Measurements from ENCODE around the gene ADGRG3.

ADGRG3 gene

DNA sequence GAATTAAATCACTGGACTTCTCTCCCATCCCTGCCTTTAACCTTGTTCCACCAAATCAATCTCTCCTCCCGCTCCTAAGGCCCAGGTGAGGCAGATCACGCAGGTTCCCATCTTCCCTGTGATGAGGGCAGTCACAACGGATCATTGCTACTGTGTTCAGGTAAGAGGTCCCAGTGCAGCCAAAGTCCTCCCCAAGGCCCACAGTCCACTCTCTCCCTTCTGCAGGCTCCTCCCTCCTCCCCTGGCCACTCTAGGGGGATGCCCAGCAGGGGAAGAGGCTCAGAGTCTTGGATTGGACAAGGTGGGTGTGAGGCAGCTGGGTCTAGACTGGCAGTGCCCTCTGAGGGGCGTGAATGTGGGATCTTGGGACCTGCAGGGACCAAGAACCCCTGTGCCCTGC, 2.6 kb upstream of the ADGRG3 start:
- TF ChIP-seq, protein P1, sequence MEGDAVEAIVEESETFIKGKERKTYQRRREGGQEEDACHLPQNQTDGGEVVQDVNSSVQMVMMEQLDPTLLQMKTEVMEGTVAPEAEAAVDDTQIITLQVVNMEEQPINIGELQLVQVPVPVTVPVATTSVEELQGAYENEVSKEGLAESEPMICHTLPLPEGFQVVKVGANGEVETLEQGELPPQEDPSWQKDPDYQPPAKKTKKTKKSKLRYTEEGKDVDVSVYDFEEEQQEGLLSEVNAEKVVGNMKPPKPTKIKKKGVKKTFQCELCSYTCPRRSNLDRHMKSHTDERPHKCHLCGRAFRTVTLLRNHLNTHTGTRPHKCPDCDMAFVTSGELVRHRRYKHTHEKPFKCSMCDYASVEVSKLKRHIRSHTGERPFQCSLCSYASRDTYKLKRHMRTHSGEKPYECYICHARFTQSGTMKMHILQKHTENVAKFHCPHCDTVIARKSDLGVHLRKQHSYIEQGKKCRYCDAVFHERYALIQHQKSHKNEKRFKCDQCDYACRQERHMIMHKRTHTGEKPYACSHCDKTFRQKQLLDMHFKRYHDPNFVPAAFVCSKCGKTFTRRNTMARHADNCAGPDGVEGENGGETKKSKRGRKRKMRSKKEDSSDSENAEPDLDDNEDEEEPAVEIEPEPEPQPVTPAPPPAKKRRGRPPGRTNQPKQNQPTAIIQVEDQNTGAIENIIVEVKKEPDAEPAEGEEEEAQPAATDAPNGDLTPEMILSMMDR (IDR thresholded peaks at IDR 0.05; ENCODE audit: poor library complexity, severe bottlenecking) = no peak
- ATAC-seq (ENCODE audit: low read depth) (no peak), DNase-seq (ENCODE audit: low spot score) (no peak)
- Histone ChIP-seq H3K9me3 (ENCODE audit: severe bottlenecking) (no peaks in the 10 kb centered on the region), H3K27me3 (ENCODE audit: insufficient read depth, poor library complexity, severe bottlenecking) (no peaks in the 10 kb centered on the region), H3K4me1 (ENCODE audit: insufficient read depth, poor library complexity, severe bottlenecking) (peaks cover 7% of the 10 kb centered on the region), H3K36me3 (ENCODE audit: low read depth) (peaks cover 40% of the 10 kb centered on the region), H3K27ac (ENCODE audit: poor library complexity, severe bottlenecking) (no peak overlapping the region), H3K4me3 (ENCODE audit: severe bottlenecking) (no peak overlapping the region)

DNA sequence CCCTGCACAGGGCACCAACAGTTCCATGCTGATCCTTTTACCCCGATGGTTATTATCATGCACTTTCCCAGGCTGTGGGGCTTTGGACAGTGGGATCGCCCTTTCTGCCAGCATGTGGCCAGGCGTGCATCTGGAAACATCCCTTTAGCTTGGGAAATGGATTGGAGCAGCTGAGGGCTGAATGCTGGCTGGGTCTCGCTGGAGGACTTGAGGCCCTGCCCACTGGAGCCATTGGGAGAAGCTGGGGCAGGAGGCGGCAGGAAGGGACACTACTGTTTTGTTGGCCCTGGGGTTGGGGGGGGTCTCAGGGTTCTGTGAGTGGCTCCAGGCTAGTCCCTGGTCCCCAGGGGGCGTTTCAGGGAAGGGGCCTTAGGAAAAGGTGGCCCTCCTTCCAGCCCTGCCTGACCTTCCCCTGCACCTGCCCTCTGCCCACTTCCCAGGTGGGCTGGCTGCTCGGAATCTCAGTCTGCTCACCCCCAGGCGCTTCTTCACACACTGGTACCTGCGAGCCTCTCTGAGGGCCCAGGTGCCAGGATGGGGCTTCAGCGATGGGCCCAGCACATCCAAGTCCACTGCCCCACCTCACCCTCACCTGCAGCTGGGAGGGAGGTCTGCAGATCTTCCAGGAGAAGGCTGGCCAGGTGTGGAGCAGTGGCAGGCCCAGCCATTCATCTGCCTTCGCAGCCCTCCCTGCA, 1.6 kb upstream of the ADGRG3 start:
- TF ChIP-seq, protein P1 (IDR thresholded peaks at IDR 0.05; ENCODE audit: poor library complexity, severe bottlenecking) = no peak
- DNase-seq (ENCODE audit: low spot score) (no peak), ATAC-seq (ENCODE audit: low read depth) (no peak)
- no peak overlapping the region for H3K27ac ChIP-seq (ENCODE audit: poor library complexity, severe bottlenecking)
- no peak overlapping the region for H3K4me3 ChIP-seq (ENCODE audit: severe bottlenecking)
- no peaks in the 10 kb centered on the region for H3K9me3 ChIP-seq (ENCODE audit: severe bottlenecking)
- no peaks in the 10 kb centered on the region for H3K27me3 ChIP-seq (ENCODE audit: insufficient read depth, poor library complexity, severe bottlenecking)
- H3K4me1 ChIP-seq (ENCODE audit: insufficient read depth, poor library complexity, severe bottlenecking) = peaks cover 7% of the 10 kb centered on the region
- H3K36me3 ChIP-seq (ENCODE audit: low read depth) = peaks cover 31% of the 10 kb centered on the region

DNA sequence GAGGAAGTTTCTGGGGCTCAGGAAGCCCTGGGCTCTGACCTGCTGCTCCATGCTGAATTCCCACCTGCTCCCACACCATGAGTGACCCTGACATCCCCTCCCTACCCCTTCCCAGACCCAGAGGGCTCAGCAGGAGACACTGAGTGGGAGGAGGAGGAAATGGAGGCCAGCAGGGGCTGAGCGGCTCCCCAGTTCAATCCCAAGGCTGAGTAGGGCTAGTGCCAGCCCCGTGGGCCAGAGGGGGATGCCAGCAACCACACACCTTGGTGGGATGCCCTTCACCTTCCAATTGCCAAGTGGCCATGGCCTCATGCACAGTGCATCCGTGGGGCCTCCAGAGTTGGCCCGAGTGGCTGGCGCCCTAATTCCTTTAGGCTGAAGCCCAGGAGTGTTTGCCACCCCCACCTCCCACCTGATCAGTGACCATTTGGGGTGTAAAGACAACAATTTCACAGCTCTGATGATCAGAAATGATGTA, 1.0 kb upstream of the ADGRG3 start:
- TF ChIP-seq, protein P1 (IDR thresholded peaks at IDR 0.05; ENCODE audit: poor library complexity, severe bottlenecking) = no peak
- Histone ChIP-seq H3K9me3 (ENCODE audit: severe bottlenecking) (no peaks in the 10 kb centered on the region), H3K36me3 (ENCODE audit: low read depth) (peaks cover 25% of the 10 kb centered on the region), H3K4me1 (ENCODE audit: insufficient read depth, poor library complexity, severe bottlenecking) (peaks cover 7% of the 10 kb centered on the region), H3K27me3 (ENCODE audit: insufficient read depth, poor library complexity, severe bottlenecking) (no peaks in the 10 kb centered on the region), H3K27ac (ENCODE audit: poor library complexity, severe bottlenecking) (no peak overlapping the region), H3K4me3 (ENCODE audit: severe bottlenecking) (no peak overlapping the region)
- no peak for ATAC-seq (ENCODE audit: low read depth)
- no peak for DNase-seq (ENCODE audit: low spot score)

DNA sequence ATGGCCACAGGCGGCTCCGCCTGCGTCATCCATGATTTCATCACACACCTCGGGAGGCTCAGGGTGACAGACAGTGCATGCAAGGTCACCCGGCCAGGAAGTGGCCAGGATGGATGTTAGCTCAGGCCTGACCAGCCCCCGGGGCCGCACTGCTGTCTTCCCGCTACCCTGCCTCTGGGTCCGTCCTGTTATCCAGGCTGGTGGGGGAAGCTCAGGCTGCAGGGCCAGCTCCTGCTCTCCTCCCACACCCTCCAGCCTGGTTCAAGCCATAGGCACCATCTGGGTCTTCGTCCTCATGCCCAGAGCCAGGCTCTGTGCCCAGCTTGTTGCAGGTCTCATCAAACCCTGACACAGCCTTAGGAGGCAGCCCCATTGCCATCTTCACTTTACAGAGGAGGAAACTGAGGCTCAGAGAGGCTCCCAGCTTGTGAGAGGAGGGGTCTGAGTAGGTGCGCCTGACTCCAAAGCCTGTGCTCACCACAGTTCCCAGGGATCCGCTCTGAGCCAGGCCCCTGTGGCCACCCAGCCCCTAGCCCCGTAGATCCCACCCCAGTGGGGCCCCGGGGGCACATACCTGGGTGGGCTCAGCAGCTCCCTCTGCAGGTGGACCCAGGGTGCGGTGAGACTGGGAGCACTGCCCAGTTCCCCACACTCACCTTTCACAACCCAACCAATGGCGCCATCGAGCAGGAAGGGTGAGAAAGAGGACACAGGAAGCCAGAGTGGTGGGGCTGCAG, 412 bp upstream of the ADGRG3 start:
- no peak overlapping the region for H3K27ac ChIP-seq (ENCODE audit: poor library complexity, severe bottlenecking)
- H3K36me3 ChIP-seq (ENCODE audit: low read depth) = peaks cover 19% of the 10 kb centered on the region
- no peaks in the 10 kb centered on the region for H3K9me3 ChIP-seq (ENCODE audit: severe bottlenecking)
- peaks cover 7% of the 10 kb centered on the region for H3K4me1 ChIP-seq (ENCODE audit: insufficient read depth, poor library complexity, severe bottlenecking)
- TF ChIP-seq, protein P1 (IDR thresholded peaks at IDR 0.05; ENCODE audit: poor library complexity, severe bottlenecking) = peak; percentile 38
- no peaks in the 10 kb centered on the region for H3K27me3 ChIP-seq (ENCODE audit: insufficient read depth, poor library complexity, severe bottlenecking)
- DNase-seq (ENCODE audit: low spot score) = no peak
- ATAC-seq (ENCODE audit: low read depth) = peak; percentile 28
- H3K4me3 ChIP-seq (ENCODE audit: severe bottlenecking) = no peak overlapping the region
